Natural killer cell (primary cell): ENCODE results near the gene FAM184B. TPM values are rescaled to one million over a fixed set of nuclear protein-coding genes. Genes with fewer than 3 reads are reported as not detected.

Experiments
- ATAC-seq, 3 donors: fragments of 150-1000 bp in 2 of 3; fragments of 200-7000 bp in 1 of 3; cut with Tn5 transposase; 1 replicate in 1 of 3; 2 replicates in 2 of 3; pipeline ENCODE4 v1.10.0; 2021; ENCODE audit warnings: mild to moderate bottlenecking in 2 of 3, moderate library complexity in 2 of 3
- DNase-seq, 2 donors: peaks; one replicate each; pipeline versions ENCODE4 v3.0.0 to v3.0.0-alpha.2; 2013 to 2021; ENCODE audit warnings: mixed read lengths in 1 of 2
- H3K27ac ChIP-seq: one replicate; pipeline ENCODE4 v1.5.1; 2013; ENCODE audit warnings: mild to moderate bottlenecking, low read length
- H3K27me3 ChIP-seq: one replicate; pipeline ENCODE4 v1.6.1; 2013; ENCODE audit warnings: low read length; ENCODE audit not compliant: control insufficient read depth, insufficient read depth
- H3K36me3 ChIP-seq: one replicate; pipeline ENCODE4 v1.6.1; 2013; ENCODE audit warnings: low read length; ENCODE audit not compliant: control insufficient read depth, insufficient read depth
- H3K4me1 ChIP-seq: one replicate; pipeline ENCODE4 v1.6.1; 2013; ENCODE audit warnings: low read length; ENCODE audit not compliant: control insufficient read depth, insufficient read depth
- H3K4me3 ChIP-seq: one replicate; pipeline ENCODE4 v1.5.1; 2013; ENCODE audit warnings: low read length
- H3K9me3 ChIP-seq: one replicate; pipeline ENCODE4 v1.6.1; 2013; ENCODE audit warnings: low read length; ENCODE audit not compliant: control insufficient read depth, insufficient read depth
- H3K27ac Mint-ChIP-seq, 2 donors: one replicate each; pipeline ENCODE4 v1.8.0; 2022; ENCODE audit warnings: mild to moderate bottlenecking in 2 of 2, mixed read lengths in 2 of 2, moderate library complexity in 1 of 2
- H3K27me3 Mint-ChIP-seq, 2 donors: one replicate each; pipeline ENCODE4 v1.8.0; 2022; ENCODE audit warnings: low read depth in 2 of 2, mixed read lengths in 2 of 2
- H3K36me3 Mint-ChIP-seq: one replicate; pipeline ENCODE4 v1.8.0; 2022; ENCODE audit warnings: mixed read lengths
- H3K4me1 Mint-ChIP-seq, 2 donors: one replicate each; pipeline ENCODE4 v1.8.0; 2022; ENCODE audit warnings: mixed read lengths in 2 of 2
- H3K4me3 Mint-ChIP-seq: one replicate; pipeline ENCODE4 v1.8.0; 2022; ENCODE audit warnings: mild to moderate bottlenecking, moderate library complexity, mixed read lengths
- H3K9me3 Mint-ChIP-seq, 2 donors: one replicate each; pipeline ENCODE4 v1.8.0; 2022; ENCODE audit warnings: mixed read lengths in 2 of 2
- WGBS: methylation state at CpG from one replicate; pipeline ENCODE4 v1.1.7; 2013; ENCODE audit warnings: missing lambda C conversion rate; ENCODE audit not compliant: insufficient coverage; 5-methylcytosine and 5-hydroxymethylcytosine counted together
- intact Hi-C: fragments of 100-400 bp; cut with micrococcal nuclease; formaldehyde crosslinking; loops from one replicate; pipeline ENCODE4 v1.14.2; 2022
- total RNA-seq, 4 donors: library from RNA; stranded (reverse); fragments of 120-200 nt in 1 of 4; gene quantifications; one replicate each; pipeline versions ENCODE4 v1.2.3 to v1.2.4, GENCODE V29; 2013 to 2022
- TF ChIP-seq, protein P1 (sequence below): fragments of 200-600 bp; IDR thresholded peaks from one replicate; pipeline ENCODE4 v1.8.0; 2022; ENCODE audit warnings: antibody characterized with exemption

The FAM184B gene
- total RNA-seq, 3 donors from 2014 or later (not counting 1 experiment from before 2014, with no cell fraction given) = 0.05 TPM; not detected in 2

DNA sequence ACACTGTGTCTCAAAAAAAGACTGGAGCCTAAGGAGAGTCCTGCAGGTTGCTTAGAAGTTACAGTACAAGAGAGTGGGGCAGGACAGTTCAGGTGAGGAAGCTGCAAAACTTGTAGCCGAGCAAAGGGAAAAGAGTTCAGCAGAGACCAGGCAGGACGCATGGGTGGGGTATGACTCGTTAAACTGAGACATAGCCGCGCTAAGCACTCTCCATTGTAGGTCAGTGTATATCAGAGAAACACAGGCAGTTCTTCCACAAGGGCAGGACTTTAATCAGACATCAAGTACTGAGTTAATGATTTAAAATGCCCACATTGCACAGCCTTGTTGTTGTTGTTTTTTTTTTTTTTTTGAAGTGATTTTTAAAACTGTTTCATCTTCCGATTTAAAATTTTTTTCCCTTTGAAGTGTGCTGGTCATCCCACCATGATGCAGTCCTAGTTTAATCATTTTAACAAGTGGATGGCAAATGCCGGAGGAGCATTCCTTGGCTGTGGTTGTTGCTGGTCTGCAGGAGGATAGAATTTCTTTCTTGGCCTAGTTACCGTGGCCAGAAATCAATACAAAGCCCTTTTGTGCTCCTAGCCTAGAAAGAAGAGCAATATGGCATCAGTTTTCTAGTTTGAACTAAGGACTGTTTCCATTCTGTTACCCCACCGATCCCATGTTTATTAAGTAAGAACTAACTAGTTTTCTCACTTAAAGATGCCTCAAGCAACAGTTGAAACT is 194.2 kb downstream of the FAM184B start:
- Histone ChIP-seq H3K9me3 (no peaks in the 10 kb centered on the region), H3K4me3 (no peak overlapping the region), H3K27ac (no peak overlapping the region), H3K27me3 (no peaks in the 10 kb centered on the region), H3K4me1 (no peaks in the 10 kb centered on the region), H3K36me3 (peaks cover 82% of the 10 kb centered on the region)
- intact Hi-C loops = no loop called here
- ATAC-seq = no peak
- Mint-ChIP-seq H3K36me3 (peaks cover 32% of the 10 kb centered on the region), H3K27me3 (no peaks in the 10 kb centered on the region), H3K9me3 (no peaks in the 10 kb centered on the region), H3K27ac (no peak overlapping the region), H3K4me1 (peaks cover 4 to 5% of the 10 kb centered on the region in 2 donors), H3K4me3 (no peak overlapping the region)
- no peak for DNase-seq
- WGBS = 98% methylated on average over 9 of the region's 9 CpGs
- TF ChIP-seq, protein P1, sequence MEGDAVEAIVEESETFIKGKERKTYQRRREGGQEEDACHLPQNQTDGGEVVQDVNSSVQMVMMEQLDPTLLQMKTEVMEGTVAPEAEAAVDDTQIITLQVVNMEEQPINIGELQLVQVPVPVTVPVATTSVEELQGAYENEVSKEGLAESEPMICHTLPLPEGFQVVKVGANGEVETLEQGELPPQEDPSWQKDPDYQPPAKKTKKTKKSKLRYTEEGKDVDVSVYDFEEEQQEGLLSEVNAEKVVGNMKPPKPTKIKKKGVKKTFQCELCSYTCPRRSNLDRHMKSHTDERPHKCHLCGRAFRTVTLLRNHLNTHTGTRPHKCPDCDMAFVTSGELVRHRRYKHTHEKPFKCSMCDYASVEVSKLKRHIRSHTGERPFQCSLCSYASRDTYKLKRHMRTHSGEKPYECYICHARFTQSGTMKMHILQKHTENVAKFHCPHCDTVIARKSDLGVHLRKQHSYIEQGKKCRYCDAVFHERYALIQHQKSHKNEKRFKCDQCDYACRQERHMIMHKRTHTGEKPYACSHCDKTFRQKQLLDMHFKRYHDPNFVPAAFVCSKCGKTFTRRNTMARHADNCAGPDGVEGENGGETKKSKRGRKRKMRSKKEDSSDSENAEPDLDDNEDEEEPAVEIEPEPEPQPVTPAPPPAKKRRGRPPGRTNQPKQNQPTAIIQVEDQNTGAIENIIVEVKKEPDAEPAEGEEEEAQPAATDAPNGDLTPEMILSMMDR = no peak

DNA sequence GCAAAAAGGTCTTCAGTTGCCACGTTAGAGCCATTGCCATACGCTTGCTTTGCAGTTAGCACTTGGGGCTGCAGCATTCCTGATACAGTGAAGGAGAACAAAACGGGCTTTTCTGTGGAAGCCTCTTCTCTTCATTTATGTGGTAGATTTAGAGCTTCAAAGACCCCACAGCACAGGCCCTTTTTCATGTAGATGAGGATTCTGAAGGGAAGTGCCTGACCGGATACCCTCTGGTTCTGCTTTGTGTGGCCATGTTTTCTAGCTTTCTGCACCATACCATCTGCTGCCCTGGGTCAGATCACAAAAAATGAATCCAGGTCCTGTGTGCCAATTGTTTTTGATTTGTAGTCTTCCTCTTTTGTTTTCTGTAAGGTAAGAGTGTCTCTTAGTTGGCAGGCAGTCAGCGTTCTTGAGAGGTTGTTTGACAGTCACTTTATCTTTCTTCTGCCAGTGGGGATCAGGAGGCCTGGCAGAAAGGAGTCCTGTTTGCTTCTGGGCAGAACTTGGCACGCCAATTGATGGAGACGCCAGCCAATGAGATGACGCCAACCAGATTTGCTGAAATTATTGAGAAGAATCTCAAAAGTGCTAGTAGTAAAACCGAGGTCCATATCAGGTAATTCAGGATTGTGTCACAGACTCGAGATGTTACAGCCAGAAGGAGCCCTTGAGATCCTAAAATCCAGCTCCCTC is 196.8 kb downstream of the FAM184B start:
- Histone ChIP-seq H3K4me1 (no peaks in the 10 kb centered on the region), H3K4me3 (no peak overlapping the region), H3K36me3 (peaks cover 84% of the 10 kb centered on the region), H3K27me3 (no peaks in the 10 kb centered on the region), H3K9me3 (no peaks in the 10 kb centered on the region), H3K27ac (no peak overlapping the region)
- TF ChIP-seq, protein P1 = no peak
- Mint-ChIP-seq H3K4me3 (no peak overlapping the region), H3K9me3 (no peaks in the 10 kb centered on the region), H3K27ac (no peak overlapping the region), H3K4me1 (peaks cover 0 to 4% of the 10 kb centered on the region in 2 donors), H3K36me3 (peaks cover 32% of the 10 kb centered on the region), H3K27me3 (no peaks in the 10 kb centered on the region)
- ATAC-seq (no peak), DNase-seq (no peak)
- WGBS = 98% methylated on average over 10 of the region's 10 CpGs
- intact Hi-C loops = no loop called here

DNA sequence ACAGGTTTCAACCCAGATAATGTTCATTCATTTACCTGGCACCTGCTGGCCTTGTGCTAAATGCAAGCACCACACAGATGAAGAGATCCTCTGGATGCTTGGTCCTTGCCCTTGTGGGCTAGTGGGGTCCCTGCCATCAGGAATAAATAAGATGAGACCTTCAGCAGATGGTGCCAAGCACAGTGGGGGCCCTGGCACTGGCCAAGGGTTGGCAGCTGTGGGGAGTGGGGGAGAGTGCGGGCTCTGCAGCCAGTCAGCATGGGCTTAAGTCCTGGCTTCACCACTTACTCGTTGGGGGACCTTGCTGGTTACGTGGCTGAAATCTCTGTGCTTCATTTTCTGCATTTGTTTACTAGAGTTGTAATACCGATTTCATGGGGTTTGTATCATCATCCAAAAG is 197.5 kb downstream of the FAM184B start:
- DNase-seq (no peak), ATAC-seq (no peak)
- intact Hi-C loops = no loop called here
- no peak overlapping the region for H3K27ac ChIP-seq
- Mint-ChIP-seq H3K4me3 (no peak overlapping the region), H3K4me1 (peaks cover 3 to 7% of the 10 kb centered on the region in 2 donors), H3K27ac (no peak overlapping the region), H3K27me3 (no peaks in the 10 kb centered on the region), H3K36me3 (peaks cover 27% of the 10 kb centered on the region), H3K9me3 (no peaks in the 10 kb centered on the region)
- no peaks in the 10 kb centered on the region for H3K4me1 ChIP-seq
- WGBS = 99% methylated on average over 4 of the region's 4 CpGs
- H3K9me3 ChIP-seq = no peaks in the 10 kb centered on the region
- no peaks in the 10 kb centered on the region for H3K27me3 ChIP-seq
- H3K36me3 ChIP-seq = peaks cover 78% of the 10 kb centered on the region
- TF ChIP-seq, protein P1 = no peak
- no peak overlapping the region for H3K4me3 ChIP-seq
